ENCODE data around the gene ANO4. TPM values are rescaled to one million over a fixed set of nuclear protein-coding genes. Genes with fewer than 3 reads are reported as not detected.
A peak's percentile ranks its signal among the peaks of the same experiment; 100 is the strongest.
"Not testable (repeated sequence)": the region's sequence is repeated elsewhere in the genome, so short reads cannot be mapped to it uniquely, and the experiment has no call there.

ANO4 gene
- total RNA-seq, 1 experiment from 2014 or later: not detected

GRCh38 chr12:101082706-101083105, 288.1 kb downstream of the ANO4 start:
- DNase-seq (ENCODE audit: low spot score): no peak

- DNase-seq (ENCODE audit: low spot score): no peak
Observed at GRCh38 chr12:101086490-101087135, 292.0 kb downstream of the ANO4 start.

- no peak for DNase-seq (ENCODE audit: low spot score)
Observed at GRCh38 chr12:101087920-101088319, 293.3 kb downstream of the ANO4 start.

- no peak for DNase-seq (ENCODE audit: low spot score)
Observed at GRCh38 chr12:101089271-101089670, 294.7 kb downstream of the ANO4 start.

GRCh38 chr12:101090222-101090621, 295.6 kb downstream of the ANO4 start:
- not testable (repeated sequence) for DNase-seq (ENCODE audit: low spot score)

GRCh38 chr12:101097829-101098580, 303.4 kb downstream of the ANO4 start:
- no peak for DNase-seq (ENCODE audit: low spot score)

GRCh38 chr12:101107032-101107763, 312.6 kb downstream of the ANO4 start:
- DNase-seq (ENCODE audit: low spot score): no peak

- peak; percentile 14 for DNase-seq (ENCODE audit: low spot score)
Observed at GRCh38 chr12:101108130-101108529, 313.6 kb downstream of the ANO4 start.

GRCh38 chr12:101110866-101111265, 316.3 kb downstream of the ANO4 start:
- no peak for DNase-seq (ENCODE audit: low spot score)

GRCh38 chr12:101111441-101111840, 316.9 kb downstream of the ANO4 start:
- no peak for DNase-seq (ENCODE audit: low spot score)

- no peak for DNase-seq (ENCODE audit: low spot score)
Observed at GRCh38 chr12:101115326-101115725, 320.8 kb downstream of the ANO4 start.

GRCh38 chr12:101116911-101117310, 322.3 kb downstream of the ANO4 start:
- DNase-seq (ENCODE audit: low spot score): no peak

GRCh38 chr12:101117842-101118241, 323.3 kb downstream of the ANO4 start:
- DNase-seq (ENCODE audit: low spot score): no peak

GRCh38 chr12:101127521-101128219, 333.1 kb downstream of the ANO4 start:
- no peak for DNase-seq (ENCODE audit: low spot score)

- not testable (repeated sequence) for DNase-seq (ENCODE audit: low spot score)
Observed at GRCh38 chr12:101145777-101146431, 351.3 kb downstream of the ANO4 start.

- no peak for DNase-seq (ENCODE audit: low spot score)
Observed at GRCh38 chr12:101165319-101165718, 370.7 kb downstream of the ANO4 start.

GRCh38 chr12:101166866-101167265, 372.3 kb downstream of the ANO4 start:
- DNase-seq (ENCODE audit: low spot score): no peak

- no peak for DNase-seq (ENCODE audit: low spot score)
Observed at GRCh38 chr12:101168001-101168400, 373.4 kb downstream of the ANO4 start.

- peak; percentile 4 for DNase-seq (ENCODE audit: low spot score)
Observed at GRCh38 chr12:101172316-101172715, 377.7 kb downstream of the ANO4 start.

GRCh38 chr12:101173197-101173749, 378.7 kb downstream of the ANO4 start:
- no peak for DNase-seq (ENCODE audit: low spot score)

GRCh38 chr12:101174541-101174940, 380.0 kb downstream of the ANO4 start:
- no peak for DNase-seq (ENCODE audit: low spot score)
